Dermis microvascular lymphatic vessel endothelial cell (primary cell): ENCODE measurements around the gene ZNF672. TPM values are rescaled to one million over a fixed set of nuclear protein-coding genes. Genes with fewer than 3 reads are reported as not detected.

Experiments
- DNase-seq, 2 donors: peaks; one replicate each; pipeline versions ENCODE4 v3.0.0 to v3.0.0-alpha.2; 2010; ENCODE audit warnings: low read depth in 2 of 2
- total RNA-seq: library from RNA; depleted of rRNA; stranded (reverse); fragments of >200 nt; gene quantifications from 2 replicates; pipeline ENCODE4 v1.2.1, GENCODE V29; 2014

Gene ZNF672
- total RNA-seq, 1 donor from 2014 or later: 15.9 TPM

- DNase-seq: no peak
These were observed 6.2 kb upstream of the ZNF672 start for GRCh38 chr1:248831842-248832241.

GRCh38 chr1:248834343-248834940 is 3.6 kb upstream of the ZNF672 start:
- DNase-seq: peak; percentile 31 to 43

GRCh38 chr1:248837045-248837780 is 811 bp upstream of the ZNF672 start:
- DNase-seq: no peak

- DNase-seq: peak; percentile 79 to 91
These were observed 538 bp downstream of the ZNF672 start for GRCh38 chr1:248838357-248839167.

GRCh38 chr1:248839168-248839555 is 1.1 kb downstream of the ZNF672 start:
- no peak for DNase-seq

GRCh38 chr1:248840946-248841345 is 2.9 kb downstream of the ZNF672 start:
- no peak for DNase-seq

- DNase-seq: peak in 1 of 2 donors; percentile 53
These were observed 3.8 kb downstream of the ZNF672 start for GRCh38 chr1:248841702-248842395.

- DNase-seq: no peak
These were observed 4.8 kb downstream of the ZNF672 start for GRCh38 chr1:248842781-248843331.

- DNase-seq: no peak
These were observed 5.7 kb downstream of the ZNF672 start for GRCh38 chr1:248843687-248844086.

GRCh38 chr1:248844526-248844925 is 6.5 kb downstream of the ZNF672 start:
- DNase-seq: no peak

- DNase-seq: no peak
These were observed 9.3 kb downstream of the ZNF672 start for GRCh38 chr1:248847181-248847955.

- DNase-seq: no peak
These were observed 10.0 kb downstream of the ZNF672 start for GRCh38 chr1:248847956-248848561.

- no peak for DNase-seq
These were observed 10.6 kb downstream of the ZNF672 start for GRCh38 chr1:248848602-248849001.

GRCh38 chr1:248849152-248849551 is 11.1 kb downstream of the ZNF672 start:
- DNase-seq: no peak

GRCh38 chr1:248849637-248850036 is 11.6 kb downstream of the ZNF672 start:
- no peak for DNase-seq

- DNase-seq: no peak
These were observed 12.1 kb downstream of the ZNF672 start for GRCh38 chr1:248850124-248850523.

- no peak for DNase-seq
These were observed 12.7 kb downstream of the ZNF672 start for GRCh38 chr1:248850536-248851251.

- DNase-seq: no peak
These were observed 13.4 kb downstream of the ZNF672 start for GRCh38 chr1:248851390-248851789.
